ENCODE measurements around the gene COL16A1. TPM values are rescaled to one million over a fixed set of nuclear protein-coding genes. Genes with fewer than 3 reads are reported as not detected.
A peak's percentile ranks its signal among the peaks of the same experiment; 100 is the strongest.

COL16A1 gene
- total and polyA plus RNA-seq, 2 of the 13 experiments (the other 11 are each of a cell fraction or from before 2014, with no cell fraction given), result 4.3 to 12.2 TPM

DNA sequence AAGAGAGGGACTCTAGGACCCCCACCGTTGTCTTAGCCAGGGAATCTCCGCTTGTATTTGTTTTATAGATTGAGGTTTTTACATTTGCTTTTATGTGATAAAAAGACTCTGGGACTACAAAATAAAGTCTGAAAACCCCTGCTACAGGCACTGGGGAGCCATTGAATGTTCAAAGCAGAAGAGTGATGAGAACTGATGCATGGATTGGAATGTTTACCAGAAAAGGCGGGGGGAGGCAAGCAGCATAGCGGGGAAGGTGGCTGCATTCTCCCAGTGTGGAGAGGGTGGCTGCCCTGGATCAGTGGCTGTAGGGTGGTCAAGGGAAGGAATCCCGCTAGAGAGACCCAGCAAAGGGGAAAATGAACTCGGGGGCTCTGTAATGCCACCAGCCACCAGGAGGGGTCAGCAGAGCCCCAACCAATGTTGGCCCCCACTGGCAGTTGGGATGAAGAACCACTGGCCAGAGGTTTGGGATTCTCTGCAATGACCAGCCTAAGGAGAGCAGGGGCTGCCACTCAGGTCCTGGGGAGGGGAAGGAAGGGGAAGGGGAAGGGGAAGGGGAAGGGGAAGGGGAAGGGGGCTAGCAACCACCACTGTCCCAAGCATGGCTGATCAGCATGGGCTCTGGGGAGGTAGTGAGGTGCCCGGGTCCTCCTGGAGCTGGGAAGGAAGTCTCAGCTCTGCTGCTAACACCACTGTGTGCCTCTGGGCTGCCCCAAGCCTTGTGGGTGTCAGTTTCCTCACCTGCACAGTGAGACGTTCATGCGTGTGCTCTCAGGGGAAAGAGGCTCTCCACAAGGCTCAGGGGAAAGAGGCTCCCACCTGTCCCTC lies 40.0 kb downstream of the COL16A1 start (continued):
- TF ChIP-seq, protein P1, sequence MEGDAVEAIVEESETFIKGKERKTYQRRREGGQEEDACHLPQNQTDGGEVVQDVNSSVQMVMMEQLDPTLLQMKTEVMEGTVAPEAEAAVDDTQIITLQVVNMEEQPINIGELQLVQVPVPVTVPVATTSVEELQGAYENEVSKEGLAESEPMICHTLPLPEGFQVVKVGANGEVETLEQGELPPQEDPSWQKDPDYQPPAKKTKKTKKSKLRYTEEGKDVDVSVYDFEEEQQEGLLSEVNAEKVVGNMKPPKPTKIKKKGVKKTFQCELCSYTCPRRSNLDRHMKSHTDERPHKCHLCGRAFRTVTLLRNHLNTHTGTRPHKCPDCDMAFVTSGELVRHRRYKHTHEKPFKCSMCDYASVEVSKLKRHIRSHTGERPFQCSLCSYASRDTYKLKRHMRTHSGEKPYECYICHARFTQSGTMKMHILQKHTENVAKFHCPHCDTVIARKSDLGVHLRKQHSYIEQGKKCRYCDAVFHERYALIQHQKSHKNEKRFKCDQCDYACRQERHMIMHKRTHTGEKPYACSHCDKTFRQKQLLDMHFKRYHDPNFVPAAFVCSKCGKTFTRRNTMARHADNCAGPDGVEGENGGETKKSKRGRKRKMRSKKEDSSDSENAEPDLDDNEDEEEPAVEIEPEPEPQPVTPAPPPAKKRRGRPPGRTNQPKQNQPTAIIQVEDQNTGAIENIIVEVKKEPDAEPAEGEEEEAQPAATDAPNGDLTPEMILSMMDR (CRISPR knock-in tag; IDR thresholded peaks at IDR 0.05), result peak; percentile 93
- peak; percentile 34; the same call in 1 of the 2 replicates for TF ChIP-seq MAFF (IDR thresholded peaks at IDR 0.05; ENCODE audit: low read depth, low read length)
- TF ChIP-seq MAFK (conservative IDR thresholded peaks at IDR 0.05 in 1 of 2, IDR thresholded peaks at IDR 0.05 in 1 of 2; ENCODE audit: low read length in 2 of 2), result 0 out of 4 replicates have a peak, but pooled peaks of 1 of the 2 experiments have one; percentile 3
- TF ChIP-seq MZF1 (CRISPR knock-in tag; IDR thresholded peaks at IDR 0.05; ENCODE audit: borderline replicate concordance), result no peak
- no peak for TF ChIP-seq FOXM1 (CRISPR knock-in tag; IDR thresholded peaks at IDR 0.05)
- TF ChIP-seq, protein P2, sequence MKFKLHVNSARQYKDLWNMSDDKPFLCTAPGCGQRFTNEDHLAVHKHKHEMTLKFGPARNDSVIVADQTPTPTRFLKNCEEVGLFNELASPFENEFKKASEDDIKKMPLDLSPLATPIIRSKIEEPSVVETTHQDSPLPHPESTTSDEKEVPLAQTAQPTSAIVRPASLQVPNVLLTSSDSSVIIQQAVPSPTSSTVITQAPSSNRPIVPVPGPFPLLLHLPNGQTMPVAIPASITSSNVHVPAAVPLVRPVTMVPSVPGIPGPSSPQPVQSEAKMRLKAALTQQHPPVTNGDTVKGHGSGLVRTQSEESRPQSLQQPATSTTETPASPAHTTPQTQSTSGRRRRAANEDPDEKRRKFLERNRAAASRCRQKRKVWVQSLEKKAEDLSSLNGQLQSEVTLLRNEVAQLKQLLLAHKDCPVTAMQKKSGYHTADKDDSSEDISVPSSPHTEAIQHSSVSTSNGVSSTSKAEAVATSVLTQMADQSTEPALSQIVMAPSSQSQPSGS (CRISPR knock-in tag; IDR thresholded peaks at IDR 0.05), result 0 out of 2 replicates have a peak, but pooled peaks have one; percentile 36
- TF ChIP-seq, protein P3, sequence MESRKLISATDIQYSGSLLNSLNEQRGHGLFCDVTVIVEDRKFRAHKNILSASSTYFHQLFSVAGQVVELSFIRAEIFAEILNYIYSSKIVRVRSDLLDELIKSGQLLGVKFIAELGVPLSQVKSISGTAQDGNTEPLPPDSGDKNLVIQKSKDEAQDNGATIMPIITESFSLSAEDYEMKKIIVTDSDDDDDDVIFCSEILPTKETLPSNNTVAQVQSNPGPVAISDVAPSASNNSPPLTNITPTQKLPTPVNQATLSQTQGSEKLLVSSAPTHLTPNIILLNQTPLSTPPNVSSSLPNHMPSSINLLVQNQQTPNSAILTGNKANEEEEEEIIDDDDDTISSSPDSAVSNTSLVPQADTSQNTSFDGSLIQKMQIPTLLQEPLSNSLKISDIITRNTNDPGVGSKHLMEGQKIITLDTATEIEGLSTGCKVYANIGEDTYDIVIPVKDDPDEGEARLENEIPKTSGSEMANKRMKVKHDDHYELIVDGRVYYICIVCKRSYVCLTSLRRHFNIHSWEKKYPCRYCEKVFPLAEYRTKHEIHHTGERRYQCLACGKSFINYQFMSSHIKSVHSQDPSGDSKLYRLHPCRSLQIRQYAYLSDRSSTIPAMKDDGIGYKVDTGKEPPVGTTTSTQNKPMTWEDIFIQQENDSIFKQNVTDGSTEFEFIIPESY (CRISPR knock-in tag; IDR thresholded peaks at IDR 0.05), result peak; percentile 53; the same call in 1 of the 2 replicates
- TF ChIP-seq NFYB (CRISPR knock-in tag; IDR thresholded peaks at IDR 0.05), result no peak
- TF ChIP-seq ZBTB42 (CRISPR knock-in tag; IDR thresholded peaks at IDR 0.05), result peak; percentile 72; the same call in 1 of the 2 replicates
